Stimulated activated CD4-positive, alpha-beta T cell treated with anti-CD3 and anti-CD28 coated beads, Interleukin-4, amount 100 ng/mL, for 1 hour (primary cell): Measurements from ENCODE around the gene PPME1.

Source experiments
- DNase-seq: peaks from one replicate; pipeline ENCODE4 v3.0.0-alpha.2; 2020

Gene PPME1

GRCh38 chr11:74233683-74234082 lies 62.6 kb downstream of the PPME1 start:
- no peak for DNase-seq

GRCh38 chr11:74235121-74235520 lies 64.0 kb downstream of the PPME1 start:
- no peak for DNase-seq

DNA sequence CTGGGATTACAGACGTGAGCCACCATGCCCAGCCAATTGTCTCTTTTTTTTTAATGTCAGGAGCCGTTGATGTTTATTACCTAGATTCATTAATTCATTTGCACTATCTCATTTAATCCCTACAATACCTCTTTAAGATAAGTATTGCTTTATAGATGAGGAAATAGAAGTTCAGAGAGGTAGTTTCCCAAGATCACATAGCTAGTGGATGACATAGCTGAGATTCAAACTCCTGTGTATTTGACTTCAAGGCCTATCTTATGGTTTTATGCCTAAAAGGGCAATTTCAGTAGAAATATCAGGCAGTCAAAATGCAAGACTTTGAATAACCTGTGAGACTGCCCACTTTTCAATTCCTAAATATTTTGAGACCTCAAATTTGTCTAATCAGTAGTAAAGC lies 66.5 kb downstream of the PPME1 start:
- no peak for DNase-seq

DNA sequence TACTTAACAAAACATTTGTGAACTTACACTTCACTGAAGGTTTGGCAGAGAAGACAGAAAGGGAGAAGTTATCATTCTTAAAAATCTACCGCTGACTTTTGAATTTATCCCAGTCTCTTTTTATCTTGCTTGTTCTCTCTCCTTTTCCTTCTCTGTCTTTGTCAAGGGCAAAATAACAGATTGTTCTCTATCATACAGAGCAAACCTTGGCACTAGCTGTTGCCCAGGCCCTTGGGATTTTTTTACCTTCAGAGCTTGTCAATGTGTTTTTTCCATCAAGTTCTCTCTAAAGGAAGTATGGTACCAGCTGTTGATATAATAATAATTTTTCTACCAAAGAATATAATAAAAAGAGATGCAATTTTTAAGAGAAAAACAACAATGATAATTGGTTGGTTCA lies 67.2 kb downstream of the PPME1 start:
- no peak for DNase-seq

DNA sequence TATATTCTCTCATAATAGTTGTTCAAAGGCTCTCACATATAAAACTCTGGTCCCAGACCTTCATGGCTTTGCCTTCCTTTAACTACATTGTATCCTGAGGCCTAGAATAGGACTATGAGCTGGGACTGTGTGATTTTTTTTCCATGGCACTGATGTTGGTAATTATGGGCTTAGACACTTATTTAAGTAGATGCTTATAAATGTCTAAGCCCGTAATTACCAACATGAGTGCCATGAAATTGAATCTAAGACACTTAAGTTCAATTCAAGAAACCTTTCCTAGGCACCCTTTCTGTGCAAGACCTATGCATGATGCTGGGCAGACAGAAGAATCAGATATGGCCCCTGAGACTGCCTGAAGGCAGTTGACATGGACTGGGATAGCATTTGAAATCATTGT lies 77.4 kb downstream of the PPME1 start:
- DNase-seq: no peak

- DNase-seq: no peak
These were observed 78.4 kb downstream of the PPME1 start for GRCh38 chr11:74249496-74249895.

GRCh38 chr11:74253361-74253760 lies 82.3 kb downstream of the PPME1 start:
- DNase-seq: no peak

- peak; percentile 41 for DNase-seq
These were observed 84.8 kb downstream of the PPME1 start for GRCh38 chr11:74255741-74256375.

- DNase-seq: no peak
These were observed 85.5 kb downstream of the PPME1 start for GRCh38 chr11:74256378-74257133.

DNA sequence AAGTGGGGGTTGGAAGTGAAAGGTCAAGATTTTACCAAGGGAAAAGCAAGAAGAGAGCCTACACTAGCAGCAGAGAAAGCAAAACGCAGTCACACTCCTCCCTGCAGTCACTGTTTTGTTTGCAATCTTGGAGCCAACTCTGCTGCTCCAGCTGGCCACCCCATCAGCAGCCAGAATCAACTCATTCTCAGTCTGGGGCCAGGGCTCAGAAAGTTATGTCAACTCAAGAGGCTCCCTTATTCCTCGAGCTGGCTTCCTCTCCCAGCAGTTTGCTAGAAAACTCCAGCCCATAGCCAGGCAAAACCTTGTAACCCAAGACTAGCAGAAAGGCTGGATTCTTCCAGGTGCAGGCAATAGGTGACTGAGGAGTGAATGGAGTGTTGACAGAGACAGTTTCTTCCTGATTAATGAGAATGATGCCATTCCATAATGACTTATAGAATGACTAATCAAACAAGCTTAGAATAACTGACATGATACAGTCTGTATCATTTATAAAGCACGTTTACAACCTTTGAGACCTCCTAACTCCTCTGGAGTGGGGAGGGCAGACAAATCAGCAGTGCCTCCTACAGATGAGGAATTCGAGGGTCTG lies 87.0 kb downstream of the PPME1 start:
- DNase-seq: no peak

DNA sequence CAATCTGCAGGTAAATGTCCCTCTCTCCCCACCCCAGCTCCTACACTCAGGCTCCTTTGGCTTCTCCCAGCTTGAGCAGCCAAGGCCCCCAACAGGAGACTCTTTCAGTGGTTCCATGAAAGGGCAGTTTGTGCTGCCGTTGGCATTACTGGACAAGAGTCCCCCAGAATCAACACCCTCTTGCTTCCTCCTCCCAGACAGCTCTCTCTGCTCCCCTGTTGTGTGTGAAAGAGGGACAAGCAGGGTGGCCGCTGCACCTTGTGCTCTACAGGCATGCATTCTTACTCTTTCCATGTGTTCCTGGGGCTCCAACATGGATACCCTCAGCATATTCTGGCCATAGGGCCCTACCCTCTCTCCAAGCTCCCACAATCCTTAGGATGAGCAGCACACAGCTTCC lies 91.6 kb downstream of the PPME1 start:
- DNase-seq: no peak

DNA sequence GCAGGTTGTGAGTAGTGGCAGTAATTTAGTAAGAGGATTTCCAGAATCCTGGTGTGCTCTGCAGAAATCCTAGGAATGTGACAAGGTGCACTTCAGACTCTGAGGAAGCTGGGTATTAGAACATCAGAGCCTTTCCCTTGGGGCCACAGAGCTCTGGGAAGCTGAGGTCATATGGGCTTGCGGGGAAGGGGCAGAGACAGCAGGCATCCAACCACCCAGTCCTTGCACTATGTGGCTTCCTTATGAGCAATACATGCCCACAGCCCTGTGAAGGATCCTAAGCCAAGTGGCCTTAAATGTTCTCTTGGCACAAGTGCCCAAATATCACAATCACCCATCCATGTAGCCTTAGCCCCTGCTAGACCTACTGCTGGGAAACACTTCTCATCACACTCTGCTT lies 94.2 kb downstream of the PPME1 start:
- DNase-seq: no peak

DNA sequence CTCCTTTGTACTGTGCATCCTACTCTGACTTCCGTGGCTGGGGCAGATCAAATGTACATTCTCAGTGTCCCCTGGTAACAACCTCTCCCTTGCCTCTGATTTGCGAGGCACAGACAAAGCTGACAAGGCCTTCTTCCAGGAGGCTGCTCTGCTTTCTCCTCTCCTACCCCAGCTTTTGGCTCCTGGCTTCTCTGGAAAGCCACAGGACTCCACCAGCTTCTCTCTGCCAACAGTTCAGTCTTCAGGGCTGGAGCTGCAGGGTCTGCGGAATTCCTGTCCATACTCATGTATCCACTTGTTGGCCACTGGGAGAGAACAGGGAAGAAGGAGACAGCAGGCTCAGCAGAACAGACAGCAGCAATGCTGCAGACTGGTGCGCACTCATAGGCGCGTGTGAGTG lies 95.9 kb downstream of the PPME1 start:
- no peak for DNase-seq

- DNase-seq: no peak
These were observed 97.4 kb downstream of the PPME1 start for GRCh38 chr11:74268456-74268855.

- no peak for DNase-seq
These were observed 98.2 kb downstream of the PPME1 start for GRCh38 chr11:74269161-74269811.

DNA sequence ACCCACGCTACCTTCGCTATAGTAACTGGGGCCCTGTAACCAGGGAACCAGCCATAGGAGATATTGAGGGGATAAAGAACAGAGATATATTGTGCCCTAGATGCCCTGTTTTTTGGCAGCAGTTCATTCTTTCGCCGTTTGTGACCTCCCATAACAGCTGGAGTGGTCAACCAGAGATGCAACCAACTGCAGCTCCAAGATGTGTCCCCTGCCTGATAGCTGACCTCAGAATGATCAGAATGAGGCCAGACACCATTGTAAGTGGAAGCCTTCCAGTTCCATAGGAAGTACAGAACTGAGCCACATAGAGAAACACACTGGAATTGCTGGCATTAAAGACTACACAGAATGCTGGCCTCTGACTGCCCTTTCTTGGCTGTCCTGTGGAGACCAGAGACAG lies 101.2 kb downstream of the PPME1 start:
- no peak for DNase-seq

DNA sequence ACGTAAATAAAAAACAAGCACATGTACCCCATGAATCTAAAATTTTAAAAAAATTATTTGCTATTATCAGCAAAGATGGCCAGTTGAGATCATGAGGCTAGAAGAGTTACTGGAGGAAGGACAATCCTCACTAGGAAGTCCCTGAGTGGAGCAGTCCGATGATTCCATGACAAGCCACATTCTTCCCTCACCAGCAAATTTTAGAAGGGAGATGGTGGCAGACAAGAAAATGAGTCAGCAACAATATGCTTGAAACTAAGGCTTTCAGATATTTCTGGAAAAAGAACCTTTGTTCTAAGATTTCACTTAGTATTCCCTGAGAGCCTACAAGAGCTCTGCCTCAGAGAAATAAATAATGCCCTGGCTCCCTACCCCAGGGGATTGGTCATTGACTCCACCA lies 105.5 kb downstream of the PPME1 start:
- DNase-seq: no peak

DNA sequence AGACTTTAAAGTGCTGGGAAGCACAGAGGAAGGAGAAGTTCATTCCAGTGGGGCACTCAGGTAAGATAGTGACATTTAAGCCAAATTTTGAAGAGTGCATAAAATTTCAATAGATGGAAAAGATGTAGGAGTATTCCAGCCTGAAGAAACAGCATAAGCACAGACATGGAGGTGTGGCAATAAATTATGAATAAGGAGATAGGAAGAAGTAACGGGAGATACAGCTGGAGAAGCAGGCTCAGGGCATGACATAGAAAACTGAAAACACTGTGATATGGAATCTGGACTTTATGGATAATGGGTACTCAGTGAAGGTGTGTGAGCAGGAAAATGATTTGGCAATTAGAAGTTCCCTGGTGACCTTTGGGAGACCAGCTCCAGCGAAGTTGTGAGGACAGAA lies 107.0 kb downstream of the PPME1 start:
- DNase-seq: no peak

DNA sequence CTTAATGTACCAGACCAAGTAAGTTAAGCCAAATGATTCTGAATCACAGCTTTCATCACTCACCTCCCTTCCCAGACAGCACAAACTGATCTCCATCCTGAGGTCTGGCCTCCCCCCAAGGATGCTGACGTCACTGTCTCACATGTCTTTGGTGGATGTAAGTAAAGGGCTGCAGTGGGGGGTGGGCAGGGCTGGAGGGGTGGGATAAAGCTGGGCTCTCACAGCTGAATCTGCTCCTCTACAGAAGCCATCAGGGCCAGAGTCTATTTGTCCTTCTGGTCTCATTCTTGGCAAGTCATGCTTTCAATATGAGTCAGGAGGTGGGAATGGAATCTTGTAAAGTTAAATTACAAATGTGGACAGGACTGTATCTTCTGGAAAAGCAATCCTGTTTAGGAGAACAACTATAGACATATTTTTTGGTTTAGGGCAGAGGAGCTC lies 107.7 kb downstream of the PPME1 start:
- DNase-seq: no peak

GRCh38 chr11:74279256-74279655 lies 108.2 kb downstream of the PPME1 start:
- no peak for DNase-seq

DNA sequence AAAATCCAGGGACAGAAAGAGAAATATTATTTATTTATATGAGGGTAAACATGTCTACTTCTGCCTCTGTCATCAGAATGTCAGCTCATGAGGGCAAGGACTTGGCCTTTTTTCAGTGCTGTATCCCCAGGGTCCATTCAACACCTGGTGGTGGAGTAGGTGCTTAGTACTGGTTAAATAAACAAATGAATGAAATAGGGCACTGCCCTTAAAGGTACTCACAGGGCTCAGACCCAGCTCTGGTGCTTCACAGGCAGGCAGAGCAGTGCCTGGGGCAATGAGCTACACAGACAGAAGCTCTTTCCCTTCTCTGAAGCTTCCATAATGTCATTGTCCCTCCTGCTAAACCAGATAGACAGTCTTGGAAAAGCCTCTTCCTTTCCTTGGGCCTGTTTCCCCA lies 109.4 kb downstream of the PPME1 start:
- no peak for DNase-seq

GRCh38 chr11:74282421-74282820 lies 111.3 kb downstream of the PPME1 start:
- no peak for DNase-seq

- DNase-seq: no peak
These were observed 111.9 kb downstream of the PPME1 start for GRCh38 chr11:74282914-74283371.
